ENCODE data around the gene MLLT3.

- TF ChIP-seq TEAD4 (CRISPR knock-in tag; IDR thresholded peaks at IDR 0.05) (no peak), FOXP1 (CRISPR knock-in tag; IDR thresholded peaks at IDR 0.05; ENCODE audit: borderline replicate concordance) (no peak), PRDM15 (CRISPR knock-in tag; IDR thresholded peaks at IDR 0.05) (no peak), ELF4 (CRISPR knock-in tag; IDR thresholded peaks at IDR 0.05; ENCODE audit: low read depth) (no peak), HMGXB4 (CRISPR knock-in tag; IDR thresholded peaks at IDR 0.05) (no peak), NR3C1 (CRISPR knock-in tag; conservative IDR thresholded peaks at IDR 0.05; ENCODE audit: low read depth) (no peak), ZMAT4 (CRISPR knock-in tag; IDR thresholded peaks at IDR 0.05) (no peak), ZNF671 (CRISPR knock-in tag; IDR thresholded peaks at IDR 0.05) (no peak), E2F4 (CRISPR knock-in tag; IDR thresholded peaks at IDR 0.05; ENCODE audit: borderline replicate concordance, low read depth) (no peak), ESRRA (CRISPR knock-in tag; IDR thresholded peaks at IDR 0.05; ENCODE audit: borderline replicate concordance) (no peak), ZNF281 (CRISPR knock-in tag; IDR thresholded peaks at IDR 0.05) (no peak), ATF1 (CRISPR knock-in tag; IDR thresholded peaks at IDR 0.05) (no peak), IRF2 (CRISPR knock-in tag; IDR thresholded peaks at IDR 0.05; ENCODE audit: borderline replicate concordance, low read depth) (no peak)
Observed at GRCh38 chr9:20396509-20396908, 225.8 kb downstream of the MLLT3 start.
